Epithelial cell of esophagus (primary cell): Measurements from ENCODE around the gene WASF3.

Source experiments
- DNase-seq: peaks from one replicate; pipeline ENCODE4 v3.0.0; 2010; ENCODE audit warnings: low read depth
- H3K4me3 ChIP-seq: 2 replicates; pipeline ENCODE4 v1.5.1; 2011; ENCODE audit warnings: mild to moderate bottlenecking, low read length, control low read depth
- CTCF ChIP-seq: IDR thresholded peaks from 2 replicates; pipeline ENCODE4 v1.5.1; 2011; ENCODE audit warnings: low read depth, mild to moderate bottlenecking, low read length, control low read depth, inconsistent platforms; ENCODE audit not compliant: insufficient read depth; ENCODE audit errors: missing control alignments

Gene WASF3

GRCh38 chr13:26735677-26736076, 178.2 kb downstream of the WASF3 start:
- no peak for TF ChIP-seq CTCF
- no peak overlapping the region for H3K4me3 ChIP-seq
- DNase-seq = no peak
